Ishikawa (cell line): ENCODE measurements around the gene NEURL3.

Experiments used
- CEBPB ChIP-seq: IDR thresholded peaks from 2 replicates; pipeline ENCODE4 v1.6.1; 2012
- CREB1 ChIP-seq: IDR thresholded peaks from 2 replicates; pipeline ENCODE4 v1.6.1; 2012; ENCODE audit warnings: low read depth
- EGR1 ChIP-seq: IDR thresholded peaks from 2 replicates; pipeline ENCODE4 v1.6.1; 2012
- EP300 ChIP-seq: IDR thresholded peaks from 2 replicates; pipeline ENCODE4 v1.6.1; 2012; ENCODE audit warnings: borderline replicate concordance
- FOXM1 ChIP-seq: IDR thresholded peaks from 2 replicates; pipeline ENCODE4 v1.6.1; 2012; ENCODE audit warnings: low read depth, borderline replicate concordance
- MAX ChIP-seq: IDR thresholded peaks from 2 replicates; pipeline ENCODE4 v1.6.1; 2012
- NFIC ChIP-seq: IDR thresholded peaks from 2 replicates; pipeline ENCODE4 v1.6.1; 2012
- RAD21 ChIP-seq: IDR thresholded peaks from 2 replicates; pipeline ENCODE4 v1.6.1; 2012; ENCODE audit warnings: low read depth
- REST ChIP-seq: IDR thresholded peaks from 2 replicates; pipeline ENCODE4 v1.6.1; 2012; ENCODE audit warnings: low read depth, mild to moderate bottlenecking
- TAF1 ChIP-seq: IDR thresholded peaks from 2 replicates; pipeline ENCODE4 v1.6.1; 2012; ENCODE audit warnings: low read depth, mild to moderate bottlenecking
- TCF12 ChIP-seq: IDR thresholded peaks from 2 replicates; pipeline ENCODE4 v1.6.1; 2012; ENCODE audit warnings: low read depth
- TEAD4 ChIP-seq: IDR thresholded peaks from 2 replicates; pipeline ENCODE4 v1.6.1; 2012
- USF1 ChIP-seq: IDR thresholded peaks from 2 replicates; pipeline ENCODE4 v1.6.1; 2012
- YY1 ChIP-seq: IDR thresholded peaks from 2 replicates; pipeline ENCODE4 v1.6.1; 2012; ENCODE audit warnings: low read depth
- ZBTB7A ChIP-seq: IDR thresholded peaks from 2 replicates; pipeline ENCODE4 v1.6.1; 2012; ENCODE audit warnings: low read depth

The NEURL3 gene

GRCh38 chr2:96517079-96517478 lies 11.9 kb upstream of the NEURL3 start:
- TF ChIP-seq TAF1: no peak
- no peak for TF ChIP-seq EP300
- TF ChIP-seq MAX: no peak
- no peak for TF ChIP-seq TEAD4
- no peak for TF ChIP-seq EGR1
- no peak for TF ChIP-seq YY1
- TF ChIP-seq RAD21: no peak
- TF ChIP-seq CREB1: no peak
- TF ChIP-seq REST: no peak
- TF ChIP-seq FOXM1: no peak
- no peak for TF ChIP-seq NFIC

GRCh38 chr2:96514521-96514920 lies 9.4 kb upstream of the NEURL3 start:
- TF ChIP-seq USF1 (no peak), MAX (no peak), EGR1 (no peak), CEBPB (no peak)

GRCh38 chr2:96512341-96512740 lies 7.2 kb upstream of the NEURL3 start:
- TF ChIP-seq NFIC (no peak), CREB1 (no peak), FOXM1 (no peak), CEBPB (no peak), TEAD4 (no peak), REST (no peak), TAF1 (no peak), EGR1 (no peak), TCF12 (no peak), MAX (no peak)

GRCh38 chr2:96511851-96512250 lies 6.7 kb upstream of the NEURL3 start:
- TF ChIP-seq USF1 (no peak), NFIC (no peak), TEAD4 (no peak)

GRCh38 chr2:96510931-96511595 lies 5.9 kb upstream of the NEURL3 start:
- TF ChIP-seq MAX (no peak), USF1 (no peak), CREB1 (no peak)

- no peak for TF ChIP-seq FOXM1
- TF ChIP-seq EGR1: no peak
- no peak for TF ChIP-seq EP300
- TF ChIP-seq TCF12: no peak
- no peak for TF ChIP-seq TAF1
- no peak for TF ChIP-seq NFIC
- TF ChIP-seq CREB1: no peak
- no peak for TF ChIP-seq ZBTB7A
- TF ChIP-seq MAX: no peak
- no peak for TF ChIP-seq RAD21
Observed at GRCh38 chr2:96509847-96510230, 4.7 kb upstream of the NEURL3 start.
